ENCODE data around the gene CYP46A1.
"Not testable (repeated sequence)": the region's sequence is repeated elsewhere in the genome, so short reads cannot be mapped to it uniquely, and the experiment has no call there.

Gene CYP46A1

DNA sequence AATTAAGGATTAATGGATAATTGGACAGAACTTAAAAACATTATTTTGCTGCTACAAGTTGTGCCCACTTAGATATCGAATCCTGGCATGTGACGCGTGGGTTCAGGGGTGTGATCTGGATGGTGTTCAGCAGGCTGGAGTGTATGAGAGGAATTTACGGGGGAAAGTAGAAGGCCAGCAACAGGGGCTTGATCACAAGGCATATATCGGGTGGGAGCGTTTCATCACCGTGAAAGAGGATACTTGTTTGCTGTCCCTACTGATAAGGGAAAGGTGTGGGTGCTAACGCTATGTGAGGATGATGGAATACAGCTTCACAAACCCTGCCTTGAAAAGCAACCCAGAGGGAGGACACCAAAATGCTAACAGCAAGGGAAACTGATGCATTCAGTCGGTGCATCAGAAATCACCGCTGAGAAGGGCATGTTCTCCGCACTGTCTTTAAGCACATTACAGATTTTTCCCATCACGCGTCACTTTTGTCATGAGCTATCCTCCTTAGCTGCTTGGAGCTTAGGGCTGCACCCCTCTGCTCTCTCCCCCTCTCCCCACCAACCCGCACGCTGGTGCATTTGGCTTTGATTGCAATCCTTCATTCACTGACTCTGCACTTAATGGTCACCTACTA is 25.8 kb upstream of the CYP46A1 start:
- DNase-seq: no peak

DNA sequence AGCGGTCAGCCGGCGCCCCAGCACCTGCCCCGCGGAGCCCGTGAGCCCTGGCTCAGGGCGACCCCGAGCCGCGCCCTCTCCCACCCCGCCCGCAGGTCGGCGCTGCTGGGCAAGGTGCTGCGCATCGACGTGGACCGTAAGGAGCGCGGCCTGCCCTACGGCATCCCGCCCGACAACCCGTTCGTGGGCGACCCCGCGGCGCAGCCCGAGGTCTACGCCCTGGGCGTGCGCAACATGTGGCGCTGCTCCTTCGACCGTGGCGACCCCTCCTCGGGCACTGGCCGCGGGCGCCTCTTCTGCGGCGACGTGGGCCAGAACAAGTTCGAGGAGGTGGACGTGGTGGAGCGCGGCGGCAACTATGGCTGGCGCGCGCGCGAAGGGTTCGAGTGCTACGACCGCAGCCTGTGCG is 24.8 kb upstream of the CYP46A1 start:
- no peak for DNase-seq

DNA sequence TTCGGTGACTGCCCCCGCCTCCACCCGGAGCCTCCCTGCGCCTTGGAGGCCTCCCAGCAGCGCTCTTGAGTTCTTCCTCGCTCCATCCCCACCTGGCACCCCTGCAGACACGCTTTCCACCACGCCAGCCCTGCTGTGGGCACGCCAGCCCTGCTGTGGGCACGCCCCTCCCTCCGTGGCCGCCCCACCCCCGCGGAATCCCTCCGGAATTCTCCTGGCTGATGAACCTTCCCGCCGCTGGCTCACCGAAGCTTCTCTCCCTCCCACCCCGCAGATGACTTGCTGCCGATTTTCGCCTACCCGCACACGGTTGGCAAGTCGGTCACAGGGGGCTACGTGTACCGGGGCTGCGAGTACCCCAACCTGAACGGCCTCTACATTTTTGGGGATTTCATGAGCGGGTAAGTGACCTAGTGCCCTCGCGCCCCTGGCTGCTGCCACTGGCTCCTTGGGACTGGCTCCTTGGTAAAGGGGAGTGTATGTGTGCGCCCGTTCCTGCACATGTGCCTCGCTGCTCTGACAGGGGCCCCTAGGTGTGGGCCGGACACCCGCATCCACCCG is 24.0 kb upstream of the CYP46A1 start:
- no peak for DNase-seq

DNA sequence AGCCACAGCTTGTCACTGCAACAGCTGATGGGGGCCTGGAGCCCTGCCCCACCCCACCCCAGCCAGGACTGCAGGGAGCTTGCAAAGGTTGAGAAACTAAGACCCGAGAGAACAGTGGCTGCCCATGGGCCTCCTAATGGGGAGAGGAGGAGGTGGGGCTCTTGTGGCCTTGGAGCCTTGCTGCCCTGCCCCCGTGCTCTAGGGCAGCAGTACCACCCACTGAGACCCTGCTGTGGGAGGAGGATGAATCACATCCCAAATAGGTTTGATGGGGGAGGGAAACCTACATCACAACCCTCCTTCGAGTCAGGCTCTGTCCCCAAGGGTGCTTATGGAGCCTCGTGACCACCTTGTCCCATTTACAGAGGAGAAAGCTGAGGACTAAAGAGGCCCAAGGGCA is 23.3 kb upstream of the CYP46A1 start:
- no peak for DNase-seq

DNA sequence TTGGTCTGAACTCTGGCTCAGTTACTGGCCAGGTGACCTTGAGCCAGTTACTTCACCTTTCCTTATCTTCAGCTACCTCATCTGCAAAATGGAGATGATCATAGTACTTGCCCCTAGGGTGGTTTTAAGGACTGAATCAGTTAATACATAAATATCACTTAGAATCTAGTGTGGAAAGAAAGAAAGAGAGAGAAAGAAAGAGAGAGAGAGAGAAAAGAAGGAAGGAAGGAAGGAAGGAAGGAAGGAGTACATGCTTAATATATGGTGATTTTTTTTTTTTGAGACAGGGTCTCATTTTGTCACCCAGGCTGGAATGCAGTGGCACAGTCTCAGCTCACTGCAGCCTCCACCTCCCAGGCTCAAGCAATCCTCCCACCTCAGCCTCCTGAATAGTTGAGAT is 22.9 kb upstream of the CYP46A1 start:
- DNase-seq: not testable (repeated sequence)

DNA sequence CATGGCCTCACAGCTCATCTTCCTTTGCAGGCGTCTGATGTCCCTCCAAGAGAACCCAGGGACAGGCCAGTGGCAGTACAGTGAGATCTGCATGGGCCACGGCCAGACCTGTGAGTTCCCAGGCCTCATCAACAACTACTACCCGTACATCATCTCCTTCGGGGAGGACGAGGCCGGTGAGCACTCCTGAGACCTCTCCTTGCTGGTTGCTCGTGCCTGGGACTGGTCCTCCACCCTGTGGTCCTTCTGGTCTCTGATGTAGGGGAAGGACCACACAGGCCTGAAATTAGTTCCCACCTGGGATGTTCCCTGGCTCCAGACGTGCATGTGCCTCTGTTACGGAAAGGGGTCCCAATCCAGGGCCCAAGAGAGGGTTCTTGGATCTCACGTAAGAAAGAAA is 21.3 kb upstream of the CYP46A1 start:
- DNase-seq: no peak

DNA sequence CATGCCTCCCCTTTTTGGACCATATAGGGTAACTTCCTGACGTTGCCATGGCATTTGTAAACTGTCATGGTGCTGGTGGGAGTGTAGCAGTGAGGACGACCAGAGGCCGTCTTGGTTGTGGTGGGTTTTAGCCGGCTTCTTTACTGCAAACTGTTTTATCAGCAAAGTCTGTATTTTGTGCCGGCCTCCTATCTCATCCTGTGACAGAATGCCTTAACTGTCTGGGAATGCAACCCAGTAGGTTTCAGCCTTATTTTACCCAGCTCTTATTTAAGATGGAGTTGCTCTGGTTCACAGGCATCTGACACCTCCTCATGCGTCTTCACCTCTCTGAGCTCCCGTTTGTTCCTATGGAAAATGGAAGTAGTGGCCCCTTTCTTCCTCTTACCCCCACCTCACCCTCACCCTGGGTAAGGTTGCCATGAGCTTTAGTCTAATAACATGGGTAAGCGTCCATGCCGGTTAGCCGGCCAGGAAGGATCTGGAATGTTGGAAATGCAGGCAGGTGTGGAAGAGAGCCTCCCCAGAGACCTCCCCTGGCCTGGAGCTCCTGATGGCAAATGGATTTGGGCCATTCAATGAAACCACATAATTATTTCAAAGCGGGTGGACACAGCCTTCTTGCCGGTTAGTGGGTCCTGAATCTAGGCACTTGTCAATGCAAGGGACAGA is 20.6 kb upstream of the CYP46A1 start:
- no peak for DNase-seq

DNA sequence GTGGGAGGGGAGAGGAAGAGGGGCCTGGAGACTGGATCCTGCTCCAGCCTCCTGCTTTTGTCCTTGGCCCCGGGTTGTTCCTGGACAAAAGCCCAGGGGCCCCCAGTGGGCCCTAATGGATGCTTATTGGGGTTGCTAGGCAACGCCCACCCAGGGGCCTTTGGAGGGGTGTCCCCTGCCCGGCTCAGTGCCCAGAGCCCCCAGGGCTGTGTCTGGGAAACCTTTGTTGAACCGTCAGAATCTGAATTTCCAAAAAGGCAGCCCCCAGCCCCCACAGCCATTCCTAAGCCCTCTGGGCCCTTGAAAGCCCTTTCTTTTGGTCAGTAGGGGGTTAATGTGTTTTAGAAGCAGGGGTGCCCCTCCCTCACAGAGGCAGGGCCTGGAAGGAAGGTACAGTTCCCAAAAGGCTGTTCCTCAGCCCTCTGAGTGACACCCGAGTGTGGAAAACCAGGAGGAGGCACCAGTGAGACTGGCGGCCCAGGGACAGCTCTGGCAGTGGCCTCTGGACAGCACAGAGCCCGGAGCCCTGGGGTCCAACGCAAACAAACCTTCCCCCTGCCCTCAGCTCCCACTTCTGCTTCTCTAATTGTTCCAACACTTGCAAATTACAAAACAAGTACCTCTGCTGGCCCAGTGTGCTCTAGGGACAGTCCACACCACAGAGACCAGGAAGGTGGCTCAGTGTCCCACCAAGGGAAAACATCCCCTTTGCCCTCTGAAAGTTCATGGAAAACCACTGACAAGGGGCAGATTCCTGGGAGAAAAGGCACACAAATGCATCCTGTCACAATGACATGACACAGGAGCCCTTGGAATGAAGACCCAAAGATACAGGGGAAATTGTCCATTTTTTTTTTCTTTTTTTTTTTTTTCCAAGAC is 19.8 kb upstream of the CYP46A1 start:
- DNase-seq: no peak

DNA sequence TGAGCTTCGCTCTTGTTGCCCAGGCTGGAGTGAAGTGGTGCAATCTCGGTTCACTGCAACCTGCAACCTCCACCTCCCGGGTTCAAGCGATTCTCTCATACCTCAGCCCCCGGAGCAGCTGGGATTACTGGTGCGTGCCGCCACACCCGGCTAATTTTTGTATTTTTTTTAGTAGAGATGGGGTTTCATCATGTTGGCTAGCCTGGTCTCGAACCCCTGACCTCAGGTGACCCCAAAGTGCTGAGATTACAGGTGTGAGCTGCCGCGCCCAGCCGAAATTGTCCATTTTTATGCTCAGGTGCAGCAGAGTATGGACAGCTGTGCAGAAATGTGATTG is 19.2 kb upstream of the CYP46A1 start:
- DNase-seq: no peak

DNA sequence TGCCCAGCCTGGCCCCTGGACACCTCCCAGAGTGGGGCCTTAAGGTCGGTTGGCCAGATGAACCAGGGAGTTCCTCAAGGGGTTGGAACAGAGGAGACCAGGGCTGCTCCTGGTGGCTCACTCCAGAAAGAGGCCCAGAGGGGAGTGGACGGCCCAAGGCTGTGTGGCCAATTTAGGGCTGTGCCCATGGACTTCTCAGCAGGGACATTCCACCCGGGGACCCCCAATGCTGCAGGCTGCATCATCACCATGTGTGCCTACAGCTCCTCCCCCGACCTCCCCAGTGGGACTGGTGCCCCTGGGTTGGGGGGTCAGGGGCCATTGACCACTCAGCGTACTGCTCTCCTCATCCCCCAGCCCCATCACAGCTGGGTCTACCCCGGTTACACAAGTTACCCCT is 17.6 kb upstream of the CYP46A1 start:
- no peak for DNase-seq

DNA sequence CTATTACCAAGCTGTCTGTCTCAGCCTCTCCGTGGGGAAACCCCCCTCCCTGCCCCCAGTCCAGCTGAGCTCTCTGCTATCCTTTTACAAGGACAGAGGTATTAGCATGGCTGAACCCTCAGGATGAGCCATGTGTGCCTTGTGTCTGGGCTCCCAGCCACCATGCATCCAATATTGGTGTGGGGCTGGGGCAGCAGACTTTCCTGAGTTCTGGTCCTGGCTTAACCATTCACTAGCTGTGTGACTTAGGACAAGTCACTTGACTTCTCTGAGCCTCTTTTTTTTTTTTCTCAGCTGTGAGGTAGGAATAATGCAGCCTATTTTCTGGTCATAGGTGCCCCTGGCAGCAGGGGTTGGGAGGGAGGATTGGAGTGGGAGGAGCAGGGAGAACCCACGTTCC is 17.1 kb upstream of the CYP46A1 start:
- no peak for DNase-seq

DNA sequence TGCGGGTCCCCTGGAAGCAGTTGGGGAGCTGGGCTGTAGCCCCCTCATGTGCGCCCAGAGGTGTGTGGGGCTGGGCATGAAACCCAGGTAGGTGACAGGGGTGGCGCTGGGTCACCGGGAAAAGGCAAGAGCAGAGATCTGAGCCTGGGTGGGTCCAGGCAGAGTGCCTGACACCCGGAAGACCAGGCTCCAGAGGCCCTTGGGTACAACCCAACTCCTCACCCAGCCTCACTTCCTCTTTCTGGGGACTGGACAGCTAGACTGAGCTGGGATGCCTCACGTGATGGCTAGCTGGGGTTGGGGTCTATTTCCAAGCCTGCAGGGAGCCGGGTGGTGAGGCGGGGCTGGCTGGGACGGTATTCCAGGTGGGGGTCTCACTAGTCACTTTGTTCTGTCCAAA is 16.3 kb upstream of the CYP46A1 start:
- DNase-seq: no peak

DNA sequence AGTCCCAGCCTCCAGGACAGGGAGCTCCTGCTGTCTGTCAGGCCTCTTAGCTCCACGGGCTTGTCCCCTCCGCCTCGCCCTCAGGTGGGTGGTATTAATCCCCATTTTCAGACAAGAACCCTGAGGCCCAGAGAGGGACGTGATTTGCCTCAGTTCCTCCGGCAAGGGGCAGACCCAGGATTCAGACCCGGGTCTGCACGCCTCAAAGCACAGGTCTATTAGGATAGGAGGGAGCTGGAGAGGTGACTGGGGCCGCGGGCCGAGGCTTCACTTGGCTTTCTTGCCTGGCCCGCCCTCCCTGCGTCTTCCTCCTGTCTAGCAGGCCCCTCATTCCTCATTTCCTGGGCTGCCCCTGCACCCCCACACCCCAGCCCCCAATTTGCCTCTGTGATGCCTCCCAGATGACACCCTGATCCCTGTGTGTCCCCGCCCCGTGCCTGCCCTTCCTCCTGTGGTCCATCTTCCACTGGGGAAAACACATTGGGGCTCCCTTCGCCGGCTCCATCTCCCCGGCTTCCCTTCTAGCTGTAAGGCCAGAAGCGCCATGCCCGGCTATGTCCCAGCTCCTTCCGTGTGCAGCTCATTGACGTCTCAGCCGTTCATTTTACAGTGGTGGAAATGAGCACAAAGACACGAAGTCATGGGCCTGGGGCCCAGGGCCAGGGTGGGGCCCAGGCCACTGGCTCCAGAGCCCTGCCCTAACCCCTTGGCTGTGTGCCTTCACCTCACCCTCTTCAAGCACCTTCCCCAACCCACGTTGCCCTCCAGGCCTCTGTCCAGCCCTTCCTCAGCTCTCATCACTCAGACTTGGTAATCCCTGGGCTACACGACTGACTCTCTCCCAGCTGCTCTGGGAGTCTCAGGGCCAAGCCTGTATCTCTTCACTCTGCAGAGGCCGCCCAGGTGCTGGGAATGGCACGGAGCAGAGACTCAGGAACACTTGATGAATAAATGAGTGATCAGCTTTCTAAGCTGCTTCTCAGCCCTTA is 15.5 kb upstream of the CYP46A1 start:
- no peak for DNase-seq

DNA sequence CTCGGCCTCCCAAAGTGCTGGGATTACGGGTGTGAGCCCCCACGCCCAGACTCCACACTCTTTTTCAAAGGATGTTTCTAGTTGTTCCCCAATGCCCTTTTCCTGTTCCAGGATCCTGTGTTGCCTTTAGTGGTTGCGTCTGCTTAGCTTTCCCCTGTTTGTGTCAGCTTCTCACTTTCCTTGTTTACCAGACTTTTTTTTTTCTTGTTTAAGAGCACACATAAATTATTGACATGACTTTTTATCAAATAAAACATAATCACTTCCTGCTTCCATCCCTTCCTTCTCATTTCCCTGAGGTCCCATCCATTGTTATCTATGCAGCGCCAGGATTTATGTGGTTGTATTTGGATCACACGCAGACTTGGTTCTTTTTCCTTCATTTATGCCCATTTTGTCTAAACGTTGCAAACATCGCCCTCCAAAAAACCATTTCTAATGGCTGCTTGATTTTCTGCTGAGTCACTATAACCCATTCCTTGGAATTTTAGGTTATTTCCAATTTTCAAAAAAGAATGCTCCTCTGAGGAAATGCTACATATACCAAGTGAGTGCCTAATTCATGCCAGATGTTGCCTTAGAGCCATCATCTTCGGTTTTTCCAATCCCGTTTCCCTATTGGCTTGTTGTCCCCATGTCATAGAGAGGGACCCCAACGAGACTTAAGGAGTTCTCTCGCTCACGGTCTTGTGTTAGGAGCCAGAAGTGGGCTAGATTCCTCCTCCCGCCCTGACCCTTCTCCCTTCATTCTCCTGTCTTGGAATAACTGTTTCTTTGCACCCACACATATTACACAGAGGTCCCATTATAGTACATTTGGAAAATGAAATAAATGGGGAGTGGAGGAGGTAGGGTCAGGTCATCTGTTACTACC is 13.5 kb upstream of the CYP46A1 start:
- DNase-seq: no peak

DNA sequence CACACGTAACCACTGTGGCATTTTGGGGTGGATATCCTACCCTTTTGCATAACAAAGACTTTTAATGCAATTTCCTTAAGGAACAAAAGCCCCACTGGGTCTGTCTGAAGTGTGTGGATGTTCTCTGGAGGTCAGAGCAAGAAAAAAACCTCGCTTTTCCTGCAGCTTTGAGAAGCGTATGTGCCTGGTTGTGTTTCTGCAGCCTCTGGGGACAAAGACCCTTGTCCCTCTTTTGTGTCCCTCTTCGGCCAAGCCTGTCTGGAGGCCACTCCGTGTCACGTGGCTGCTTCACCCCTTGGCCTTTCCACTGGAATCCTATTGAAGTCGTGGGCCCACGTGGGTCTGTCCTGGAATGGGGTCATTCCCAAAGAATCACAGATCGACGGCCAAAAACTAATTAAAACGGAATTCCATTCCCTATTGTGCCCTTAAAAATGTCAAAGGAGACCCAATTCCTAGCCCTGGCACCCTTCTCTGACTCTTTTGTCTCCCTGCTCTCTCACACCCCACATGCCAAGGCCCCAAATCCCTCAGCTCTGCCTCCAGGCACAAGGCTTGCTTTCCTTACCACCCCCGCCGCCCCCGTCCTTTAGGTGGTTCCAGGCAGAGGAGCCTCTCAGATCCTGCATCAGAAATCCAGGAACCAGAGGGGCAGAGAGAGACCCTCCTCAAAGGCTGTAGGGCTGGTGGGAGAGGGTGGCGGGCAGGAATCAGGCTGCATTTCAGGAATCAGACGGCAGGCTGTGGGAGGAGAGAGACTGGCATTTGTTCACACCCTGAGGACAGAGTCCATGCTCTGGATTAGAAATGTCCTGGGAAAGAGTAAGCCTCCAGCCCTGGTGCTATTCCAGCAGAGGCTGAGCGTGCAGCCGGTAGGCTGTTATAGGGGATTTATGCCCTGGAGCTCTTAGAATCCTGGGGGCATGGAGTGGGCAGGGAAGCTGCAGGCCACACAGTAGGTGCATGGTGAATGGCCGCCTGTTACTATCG is 12.6 kb upstream of the CYP46A1 start:
- DNase-seq: no peak

DNA sequence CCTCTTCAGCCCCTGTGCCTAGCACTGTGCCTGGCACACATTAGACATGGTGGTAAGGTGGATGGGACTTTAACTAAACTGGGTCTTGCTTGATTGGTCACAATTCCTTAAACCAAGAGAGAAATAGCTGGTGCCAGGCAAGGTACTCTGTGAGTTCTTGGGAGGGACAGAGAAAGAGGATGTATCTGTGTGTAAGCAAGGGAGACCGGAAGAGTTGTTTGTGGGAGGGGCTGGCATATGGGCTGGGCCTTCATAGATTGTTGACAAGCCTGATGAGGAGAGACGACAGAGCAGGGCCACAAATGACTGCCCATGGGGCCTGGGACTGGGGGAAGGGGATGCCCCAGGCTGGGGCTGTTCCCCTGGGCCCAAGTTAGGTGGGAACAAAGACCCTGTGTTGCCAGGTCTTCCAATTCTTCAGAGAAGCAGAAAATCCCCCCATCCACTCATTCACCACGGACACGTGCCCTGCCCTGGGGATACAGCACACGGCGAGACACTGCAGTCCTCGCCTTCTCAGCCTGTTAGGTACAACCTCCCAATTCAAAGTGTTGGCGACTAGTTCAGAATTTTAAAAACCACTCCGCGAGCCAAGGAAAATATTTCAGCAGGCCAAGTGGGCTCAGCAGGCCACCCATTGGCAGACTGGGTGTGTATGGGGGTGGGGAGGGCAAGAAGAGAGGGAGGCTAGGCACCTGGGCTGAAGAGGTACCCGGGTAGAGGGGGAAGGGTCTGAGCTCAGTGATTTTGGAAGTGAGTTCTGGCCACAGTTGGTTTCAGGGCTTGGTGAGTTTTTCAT is 11.4 kb upstream of the CYP46A1 start:
- no peak for DNase-seq

DNA sequence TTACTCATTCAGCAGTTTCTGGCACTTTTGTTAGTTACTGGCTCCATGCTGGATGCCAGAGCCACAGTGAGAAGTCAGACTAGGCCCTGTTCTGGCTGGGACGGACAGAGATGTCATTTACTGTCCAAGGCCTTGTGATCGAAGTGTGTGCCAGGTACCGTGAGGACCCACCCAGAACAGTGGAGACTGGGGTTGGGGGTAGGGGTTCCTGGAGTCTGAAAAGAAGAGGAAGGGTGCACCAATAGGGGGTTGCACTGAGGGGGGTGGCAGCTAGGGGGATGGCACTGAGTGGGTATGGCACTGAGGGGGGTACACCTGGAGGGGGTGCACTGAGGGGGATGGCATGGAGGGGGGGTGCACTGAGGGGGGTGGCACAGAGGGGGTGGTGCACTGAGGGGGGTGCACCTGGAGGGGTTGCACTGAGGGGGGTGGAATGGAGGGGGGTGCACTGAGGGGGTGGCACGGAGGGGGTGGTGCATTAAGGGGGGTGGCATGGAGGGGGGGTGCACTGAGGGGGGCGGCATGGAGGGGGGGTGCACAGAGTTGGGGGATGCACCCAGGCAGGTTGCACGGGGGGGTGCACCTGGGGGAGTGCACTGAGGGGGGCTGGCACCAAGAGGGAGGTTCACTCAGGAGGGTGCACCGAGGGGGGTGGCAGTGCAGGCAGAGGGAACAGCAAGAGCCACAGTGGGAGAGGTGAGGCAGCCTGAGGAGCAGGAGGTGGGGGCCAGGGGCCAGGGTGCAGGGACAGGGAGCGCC is 10.6 kb upstream of the CYP46A1 start:
- no peak for DNase-seq

DNA sequence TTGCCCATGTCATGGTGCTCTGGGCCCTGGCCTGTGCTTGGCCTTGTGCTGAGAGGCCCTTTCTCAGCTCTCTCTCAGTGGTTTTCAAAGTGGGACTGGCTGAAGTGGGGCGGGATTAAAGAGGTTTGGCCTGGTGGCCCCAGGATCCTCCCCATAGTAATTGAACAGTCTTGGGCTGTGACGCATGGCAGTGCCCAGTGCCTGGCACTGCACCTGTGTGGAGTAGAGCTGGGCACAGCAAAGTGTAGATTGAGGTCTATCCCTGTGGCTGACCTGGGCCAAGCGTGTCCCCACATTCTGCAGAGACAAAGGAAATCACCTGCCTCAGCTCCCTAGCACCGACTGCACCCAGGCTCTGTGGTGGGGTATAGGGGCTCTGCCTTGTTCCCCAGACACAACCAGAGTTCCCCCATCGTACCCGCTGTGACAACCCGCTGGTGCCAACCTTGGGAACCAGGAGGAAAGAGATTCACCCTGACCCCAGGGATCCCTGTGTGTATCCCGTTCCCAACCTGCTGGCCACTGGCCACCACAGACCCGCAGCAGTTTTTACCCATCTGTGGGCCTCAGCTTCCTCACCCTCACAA is 9.9 kb upstream of the CYP46A1 start:
- DNase-seq: no peak

Measured in hematopoietic multipotent progenitor cell treated with erythropoietin and hydrocortisone succinate and interleukin-3 and kit ligand, for 8 days (in vitro differentiated cells).